Central memory CD4-positive, alpha-beta T cell (primary cell): ENCODE results near the gene HEXIM2.
"Not testable (repeated sequence)": the region's sequence is repeated elsewhere in the genome, so short reads cannot be mapped to it uniquely, and the experiment has no call there.

Source experiments
- DNase-seq: peaks from one replicate; pipeline ENCODE4 v3.0.0; 2022

The HEXIM2 gene

DNA sequence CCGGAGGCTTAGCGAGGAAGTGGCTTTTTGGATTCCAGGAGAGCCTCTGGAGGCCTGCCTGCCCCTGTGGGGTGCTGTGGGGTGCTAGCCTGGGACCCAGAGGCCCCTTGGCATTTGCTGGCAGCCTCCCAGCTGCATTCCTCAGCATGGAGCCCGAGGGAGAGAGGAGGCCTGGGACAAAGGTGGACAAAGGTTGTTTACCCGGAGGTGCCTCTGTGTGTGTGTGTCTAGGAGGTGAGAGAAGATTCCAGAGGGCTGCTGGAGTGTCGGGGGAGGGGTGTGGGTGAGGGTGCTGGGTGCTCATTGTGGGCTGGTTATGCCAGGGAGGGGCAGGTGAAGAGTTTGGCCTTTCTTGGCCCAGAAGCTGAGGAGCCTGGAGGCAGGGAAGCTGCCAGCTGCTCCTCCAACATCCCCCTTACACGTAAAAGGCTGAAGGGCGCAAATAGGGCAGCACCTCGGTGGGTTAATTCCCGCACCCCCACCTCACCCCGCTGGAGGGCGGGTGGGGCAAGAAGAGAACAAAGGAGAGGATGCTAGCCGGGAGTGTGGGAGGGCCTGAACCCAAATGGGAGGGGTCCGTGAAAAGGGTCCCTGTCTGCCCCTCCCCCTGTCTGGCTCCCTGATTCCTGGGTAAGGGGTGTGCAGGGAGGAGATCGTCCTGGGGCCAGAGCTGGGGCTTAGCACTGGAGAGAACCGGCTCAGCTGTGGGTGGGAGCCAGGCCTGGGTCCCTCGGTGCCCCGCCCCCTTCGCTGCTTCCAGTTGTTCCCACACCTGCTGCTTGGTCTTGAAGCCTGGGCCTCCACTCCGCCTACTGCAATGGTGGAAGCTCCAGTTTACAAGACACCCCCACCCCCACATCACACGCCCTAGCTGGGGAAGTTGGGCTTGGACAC is 9.9 kb downstream of the HEXIM2 start:
- no peak for DNase-seq

DNA sequence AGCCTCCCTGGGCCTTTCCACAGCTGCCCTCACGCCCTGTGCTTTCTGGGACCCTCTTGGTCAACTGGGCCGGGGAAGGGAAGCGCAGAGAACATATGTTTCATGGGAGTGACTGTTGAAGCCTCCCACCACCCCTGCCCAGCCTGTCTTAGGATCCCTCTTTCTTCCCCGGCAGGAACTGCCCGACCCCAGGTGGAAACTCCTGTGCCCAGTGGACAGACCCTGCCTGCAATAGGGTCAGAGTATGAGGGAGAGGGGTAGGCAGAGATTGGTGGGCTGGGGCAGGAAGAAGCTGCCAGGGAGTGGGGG is 10.5 kb downstream of the HEXIM2 start:
- DNase-seq, result no peak

GRCh38 chr17:45172541-45173286 is 11.0 kb downstream of the HEXIM2 start:
- peak; percentile 39 for DNase-seq

DNA sequence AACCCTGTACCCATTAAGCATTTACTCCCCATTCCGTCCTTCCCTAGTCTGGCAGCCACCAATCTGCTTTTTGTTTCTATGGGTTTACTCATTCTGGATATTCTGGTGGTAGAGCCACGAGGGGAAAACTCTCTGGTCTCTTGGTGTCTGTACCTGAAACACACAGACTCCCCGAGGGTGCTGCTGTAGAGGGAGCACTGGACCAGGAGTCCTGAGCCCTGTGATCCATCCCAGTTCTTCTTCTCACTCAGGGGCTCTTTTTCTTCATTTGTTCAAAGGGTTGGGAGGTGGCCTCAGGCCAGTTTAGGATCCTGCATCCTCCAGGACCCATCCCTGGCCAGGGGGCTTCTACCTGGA is 14.1 kb downstream of the HEXIM2 start:
- DNase-seq, result no peak

DNA sequence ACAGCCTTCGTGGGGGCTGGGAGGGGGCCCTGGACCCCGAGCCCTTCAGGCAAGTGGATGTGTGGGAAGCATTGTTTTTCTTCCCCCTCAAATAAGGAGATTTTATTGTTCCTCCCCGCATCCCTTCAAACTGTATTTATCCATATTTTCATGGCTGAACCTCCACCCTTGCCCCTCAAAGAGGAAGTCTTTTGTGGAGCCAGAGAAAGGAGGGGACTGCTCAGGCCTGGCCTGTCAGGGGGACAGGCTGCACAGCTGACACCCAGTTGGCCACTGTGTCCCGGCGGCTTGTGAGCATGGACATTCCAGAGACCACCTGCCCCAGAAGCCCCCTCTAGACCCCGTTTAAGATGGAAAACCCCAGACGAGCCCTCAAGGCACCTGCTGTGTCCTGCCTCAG is 15.9 kb downstream of the HEXIM2 start:
- no peak for DNase-seq

DNA sequence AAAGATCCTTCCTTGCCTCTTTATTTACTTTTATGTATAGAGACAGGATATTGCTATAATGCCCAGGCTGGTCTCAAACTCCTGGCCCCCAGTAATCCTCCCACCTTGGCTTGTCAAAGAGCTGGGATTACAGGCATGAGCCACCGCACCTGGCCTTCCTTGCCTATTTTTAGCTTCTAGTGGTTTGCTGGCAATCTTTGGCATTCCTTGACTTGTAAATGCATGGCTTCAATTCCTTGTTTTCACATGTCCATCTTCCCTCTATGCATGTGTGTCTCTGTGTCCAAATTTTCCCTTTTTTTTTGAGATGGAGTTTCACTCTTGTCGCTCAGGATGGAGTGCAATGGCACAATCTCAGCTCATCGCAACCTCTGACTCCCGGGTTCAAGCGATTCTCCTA is 22.5 kb downstream of the HEXIM2 start:
- no peak for DNase-seq

DNA sequence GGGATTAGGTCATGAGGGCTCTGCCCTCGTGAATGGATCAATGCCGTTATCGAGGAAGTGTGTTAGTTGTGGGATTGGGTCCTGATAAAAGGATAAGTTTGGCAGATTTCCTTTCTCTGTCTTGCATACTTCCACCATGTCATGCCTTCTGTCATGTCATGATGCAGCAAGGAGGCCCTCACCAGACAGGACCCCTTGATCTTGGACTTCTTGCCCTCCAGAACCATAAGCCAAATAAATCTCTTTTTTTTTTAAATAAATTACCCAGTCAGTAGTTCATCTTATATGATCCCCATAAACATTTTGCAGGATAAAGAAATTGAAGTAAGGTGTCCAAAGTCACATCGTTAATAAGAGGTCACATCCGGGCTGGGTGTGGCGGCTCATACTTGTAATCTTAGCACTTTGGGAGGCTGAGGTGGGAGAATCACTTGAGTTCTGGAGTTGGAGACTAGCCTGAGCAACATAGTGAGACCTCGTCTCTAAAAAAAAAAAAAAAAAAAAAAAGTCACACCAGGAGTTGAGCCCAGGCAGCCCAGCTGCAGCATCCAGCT is 25.2 kb downstream of the HEXIM2 start:
- no peak for DNase-seq

- DNase-seq, result no peak
These were observed 27.3 kb downstream of the HEXIM2 start for GRCh38 chr17:45189009-45189408.

DNA sequence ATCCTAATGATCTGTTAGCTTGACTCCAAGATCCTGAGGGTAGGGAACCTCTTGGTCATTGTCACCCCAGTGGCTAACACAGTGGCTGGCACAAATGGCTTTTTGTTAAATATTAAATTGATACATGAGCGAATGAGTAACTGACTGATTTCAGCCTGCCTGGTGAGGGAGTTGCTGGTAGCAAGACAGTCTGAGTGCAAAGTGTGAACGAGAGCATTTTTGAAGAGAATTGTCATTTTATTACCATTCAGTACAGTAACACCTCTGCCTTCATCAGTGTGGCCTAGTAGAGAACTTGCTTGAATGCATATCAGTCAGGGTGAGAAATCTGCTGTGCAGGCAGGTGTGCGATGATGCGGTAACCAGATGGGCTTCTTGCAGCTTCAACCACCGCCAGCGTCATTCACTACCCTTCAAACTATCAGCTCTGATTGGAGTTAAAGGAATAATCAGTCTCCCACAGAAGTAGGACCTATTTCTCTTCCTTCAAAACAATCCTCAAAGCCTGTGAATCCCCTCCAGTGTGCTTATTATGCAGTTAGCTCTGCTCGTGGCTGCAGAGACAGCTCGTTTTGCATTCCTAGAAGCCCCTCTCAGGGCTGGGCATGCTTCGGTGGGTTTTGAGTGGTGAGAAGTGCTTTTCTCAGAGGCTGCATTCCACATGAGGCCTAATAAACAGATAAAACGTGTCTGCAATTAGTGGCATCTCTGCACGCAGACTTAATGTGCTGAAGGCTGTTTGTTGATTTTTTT is 29.0 kb downstream of the HEXIM2 start:
- DNase-seq, result no peak

GRCh38 chr17:45195424-45195823 is 33.7 kb downstream of the HEXIM2 start:
- DNase-seq, result no peak

GRCh38 chr17:45197108-45197507 is 35.4 kb downstream of the HEXIM2 start:
- DNase-seq, result no peak

DNA sequence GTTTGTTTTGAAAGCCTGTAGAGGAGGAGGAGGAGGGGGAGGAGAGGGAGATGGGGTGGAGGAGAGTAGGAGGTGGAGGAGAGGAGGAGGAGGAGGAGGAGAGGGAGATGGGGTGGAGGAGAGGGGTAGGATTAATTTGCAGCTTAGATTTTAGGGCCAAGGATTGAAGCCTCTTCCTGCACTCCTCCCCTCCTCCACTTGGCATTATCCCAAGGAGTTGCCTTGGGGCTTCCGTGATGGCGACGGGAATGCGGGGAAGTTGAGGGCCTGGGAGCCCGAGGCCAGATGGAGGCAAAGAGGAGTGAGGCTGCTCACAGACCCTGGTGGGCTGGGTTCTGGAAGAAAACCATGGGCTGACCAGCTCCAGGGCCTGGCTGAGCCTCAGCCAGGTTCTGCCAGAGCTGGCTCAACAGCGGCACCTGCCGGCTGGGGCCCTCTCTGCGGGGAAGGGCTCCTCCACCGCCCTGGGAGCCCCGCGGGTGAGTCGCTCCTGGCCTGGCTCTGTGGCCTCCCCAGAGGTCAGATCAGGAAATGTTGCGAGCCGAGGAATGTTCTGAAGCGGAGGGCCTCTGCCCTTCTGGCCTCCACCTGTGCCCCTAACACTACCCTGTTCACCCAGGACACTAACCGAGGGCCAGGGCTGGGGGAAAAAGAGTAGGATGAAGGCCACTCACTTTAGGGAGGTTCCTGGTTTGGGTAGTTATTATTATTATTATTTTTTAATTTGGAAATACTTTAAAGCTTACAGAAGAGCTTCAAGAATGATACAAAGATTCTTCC is 36.1 kb downstream of the HEXIM2 start:
- peak; percentile 71 for DNase-seq

DNA sequence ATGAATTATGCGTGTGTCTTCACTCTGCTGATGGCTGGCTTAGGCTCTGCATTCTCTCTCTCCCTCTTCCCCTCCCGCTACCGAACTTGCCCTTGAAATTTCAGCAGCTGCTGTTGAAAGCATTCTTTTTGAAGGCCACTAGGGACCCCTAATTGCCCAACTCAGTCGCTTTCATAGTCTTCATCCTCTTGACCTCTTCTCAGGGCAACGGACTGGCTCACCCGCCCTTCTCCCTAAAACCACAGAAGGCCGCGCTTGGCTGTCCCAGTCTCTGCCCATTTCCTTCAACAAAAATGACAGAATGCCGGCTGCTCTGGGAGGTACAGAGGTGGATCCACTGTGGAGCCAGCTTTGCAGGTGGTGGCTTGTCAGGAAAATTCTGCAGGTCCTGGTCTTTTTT is 39.0 kb downstream of the HEXIM2 start:
- no peak for DNase-seq

DNA sequence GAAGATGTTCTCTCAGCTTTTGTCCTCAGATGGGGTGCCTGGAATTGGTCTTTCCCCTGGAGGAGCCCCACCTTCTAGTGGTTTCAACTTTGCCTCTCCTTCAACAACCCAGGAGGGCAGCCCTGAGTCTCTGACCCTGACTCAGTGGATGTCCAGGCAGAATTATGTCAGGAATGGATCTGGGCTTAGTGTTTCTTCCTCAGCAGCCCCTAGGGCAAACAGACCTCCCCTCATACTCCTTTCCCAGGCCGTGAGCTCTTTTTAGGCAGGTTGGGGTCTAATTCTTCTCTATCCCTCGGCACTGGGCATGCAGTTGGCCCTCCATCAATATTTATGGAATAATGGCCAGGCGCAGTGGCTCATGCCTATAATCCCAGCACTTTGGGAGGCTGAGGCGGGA is 39.8 kb downstream of the HEXIM2 start:
- DNase-seq, result no peak

DNA sequence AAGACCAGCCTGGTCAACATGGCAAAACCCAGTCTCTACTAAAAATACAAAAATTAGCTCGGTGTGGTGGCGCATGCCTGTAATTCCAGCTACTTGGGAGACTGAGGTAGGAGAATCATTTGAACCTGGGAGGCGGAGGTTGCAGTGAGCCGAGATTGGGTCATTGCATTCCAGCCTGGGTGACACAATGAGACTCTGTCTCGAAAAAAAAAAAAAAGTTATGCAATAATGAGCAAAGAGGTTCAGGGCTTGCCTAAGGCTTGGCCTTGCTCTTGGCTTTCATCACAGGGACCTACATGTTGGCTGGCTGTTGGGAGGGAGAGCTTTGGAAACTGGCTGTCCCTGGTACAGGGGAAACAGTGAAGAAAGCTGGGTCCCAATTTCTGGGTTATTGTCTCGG is 40.2 kb downstream of the HEXIM2 start:
- not testable (repeated sequence) for DNase-seq

GRCh38 chr17:45218895-45219661 is 57.4 kb downstream of the HEXIM2 start:
- peak; percentile 76 for DNase-seq
